ENCODE measurements around the gene DCXR. TPM values are rescaled to one million over a fixed set of nuclear protein-coding genes. Genes with fewer than 3 reads are reported as not detected.

Gene DCXR
- total RNA-seq, 4 donors from 2014 or later, result 49.4 to 117 (median 71.3) TPM

DNA sequence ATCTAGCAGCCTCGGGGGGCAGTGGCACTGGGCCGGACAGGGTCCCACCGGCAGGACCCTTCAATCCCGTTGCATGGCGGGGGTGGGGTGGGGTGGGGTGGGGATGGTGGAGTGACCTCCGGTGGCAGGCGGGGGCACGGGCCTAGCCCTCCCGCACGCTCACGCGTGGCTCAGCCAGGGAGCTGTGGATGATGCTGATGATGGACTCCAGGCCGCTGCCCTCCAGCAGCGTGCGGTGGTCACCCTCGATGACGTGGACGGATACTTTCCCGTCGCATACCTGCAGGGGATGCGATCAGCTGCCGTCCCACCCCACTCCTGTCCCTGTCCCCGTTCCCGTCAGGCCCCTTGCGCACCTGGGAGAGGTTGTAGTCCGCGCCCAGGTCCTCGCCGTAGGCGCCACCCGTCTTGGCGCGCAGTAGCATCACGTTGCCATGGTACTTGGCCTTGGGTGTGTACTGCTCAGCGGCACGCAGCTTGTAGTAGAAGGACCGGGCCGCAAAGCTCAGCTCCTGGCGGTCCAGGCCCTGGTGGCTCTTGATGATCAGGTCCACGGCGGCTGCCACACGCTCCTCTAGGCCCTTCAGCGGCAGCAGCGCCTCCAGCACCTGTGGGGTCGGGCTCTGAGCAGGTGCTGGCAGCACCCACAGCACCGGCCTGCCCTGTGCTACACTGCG, 41.6 kb upstream of the DCXR start:
- intact Hi-C loops (cut with DNase I; ENCODE audit: low total_unique reads) (no loop called here), in situ Hi-C loops (cut with MboI; ENCODE audit: low pct_ligation_motif_present in 1 of 4, low pct_unique_long_range_greater_than_20kb in 1 of 4, low sequenced_read_pairs in 3 of 4) (no loop called here)
- WGBS, 2 donors (ENCODE audit: low coverage in 1 of 2), result 94% methylated on average over 38 of the region's 47 CpGs; no CpG with 5 or more reads in 1 of the 2 donors
- Histone ChIP-seq H3K27ac (no peak overlapping the region), H3K36me3 (peaks cover 0 to 35% (median 16%) of the 10 kb centered on the region in 4 donors), H3K9me3 (no peaks in the 10 kb centered on the region), H3K4me1 (no peaks in the 10 kb centered on the region), H3K27me3 (no peaks in the 10 kb centered on the region), H3K4me3 (no peak overlapping the region)
- TF ChIP-seq POLR2AphosphoS5 (IDR thresholded peaks at IDR 0.05), result no peak
- no peak for TF ChIP-seq EP300 (IDR thresholded peaks at IDR 0.05; ENCODE audit: low read depth)
- TF ChIP-seq, protein P1, sequence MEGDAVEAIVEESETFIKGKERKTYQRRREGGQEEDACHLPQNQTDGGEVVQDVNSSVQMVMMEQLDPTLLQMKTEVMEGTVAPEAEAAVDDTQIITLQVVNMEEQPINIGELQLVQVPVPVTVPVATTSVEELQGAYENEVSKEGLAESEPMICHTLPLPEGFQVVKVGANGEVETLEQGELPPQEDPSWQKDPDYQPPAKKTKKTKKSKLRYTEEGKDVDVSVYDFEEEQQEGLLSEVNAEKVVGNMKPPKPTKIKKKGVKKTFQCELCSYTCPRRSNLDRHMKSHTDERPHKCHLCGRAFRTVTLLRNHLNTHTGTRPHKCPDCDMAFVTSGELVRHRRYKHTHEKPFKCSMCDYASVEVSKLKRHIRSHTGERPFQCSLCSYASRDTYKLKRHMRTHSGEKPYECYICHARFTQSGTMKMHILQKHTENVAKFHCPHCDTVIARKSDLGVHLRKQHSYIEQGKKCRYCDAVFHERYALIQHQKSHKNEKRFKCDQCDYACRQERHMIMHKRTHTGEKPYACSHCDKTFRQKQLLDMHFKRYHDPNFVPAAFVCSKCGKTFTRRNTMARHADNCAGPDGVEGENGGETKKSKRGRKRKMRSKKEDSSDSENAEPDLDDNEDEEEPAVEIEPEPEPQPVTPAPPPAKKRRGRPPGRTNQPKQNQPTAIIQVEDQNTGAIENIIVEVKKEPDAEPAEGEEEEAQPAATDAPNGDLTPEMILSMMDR (IDR thresholded peaks at IDR 0.05), result no peak
- no peak for TF ChIP-seq POLR2A (IDR thresholded peaks at IDR 0.05)
- no peak for DNase-seq

DNA sequence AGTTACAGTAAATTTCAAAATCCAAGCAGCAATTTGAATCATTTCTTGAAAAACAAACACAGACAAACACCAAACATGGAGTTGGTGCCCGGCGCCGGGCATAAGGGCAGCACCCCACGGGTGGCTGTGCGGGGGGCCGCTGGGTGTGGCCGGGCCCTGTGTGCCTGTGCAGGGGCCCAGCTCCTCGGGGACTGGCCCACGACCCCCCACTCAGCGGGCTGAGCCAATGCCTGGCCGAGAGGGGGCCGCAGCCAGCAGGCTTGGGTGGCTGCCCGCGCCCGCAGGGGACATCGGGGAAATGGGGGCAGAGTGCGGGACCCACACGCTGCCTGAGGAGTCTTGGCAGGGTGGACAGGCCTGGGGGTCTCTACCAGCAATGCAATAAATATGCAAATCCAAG, 40.9 kb upstream of the DCXR start:
- no peak overlapping the region for H3K27ac ChIP-seq
- H3K27me3 ChIP-seq, result no peaks in the 10 kb centered on the region
- in situ Hi-C loops (cut with MboI; ENCODE audit: low pct_ligation_motif_present in 1 of 4, low pct_unique_long_range_greater_than_20kb in 1 of 4, low sequenced_read_pairs in 3 of 4) (no loop called here), intact Hi-C loops (cut with DNase I; ENCODE audit: low total_unique reads) (no loop called here)
- DNase-seq, result no peak
- 92% methylated on average over 18 of the region's 18 CpGs; no CpG with 5 or more reads in 1 of the 2 donors for WGBS, 2 donors (ENCODE audit: low coverage in 1 of 2)
- peaks cover 0 to under 1% (median 0%) of the 10 kb centered on the region in 4 donors for H3K4me1 ChIP-seq
- H3K4me3 ChIP-seq, result no peak overlapping the region
- H3K36me3 ChIP-seq, result peaks cover 0 to 35% (median 12%) of the 10 kb centered on the region in 4 donors
- TF ChIP-seq POLR2A (IDR thresholded peaks at IDR 0.05) (no peak), EP300 (IDR thresholded peaks at IDR 0.05; ENCODE audit: low read depth) (no peak), POLR2AphosphoS5 (IDR thresholded peaks at IDR 0.05) (no peak)
- TF ChIP-seq, protein P1 (IDR thresholded peaks at IDR 0.05), result no peak
- H3K9me3 ChIP-seq, result no peaks in the 10 kb centered on the region

DNA sequence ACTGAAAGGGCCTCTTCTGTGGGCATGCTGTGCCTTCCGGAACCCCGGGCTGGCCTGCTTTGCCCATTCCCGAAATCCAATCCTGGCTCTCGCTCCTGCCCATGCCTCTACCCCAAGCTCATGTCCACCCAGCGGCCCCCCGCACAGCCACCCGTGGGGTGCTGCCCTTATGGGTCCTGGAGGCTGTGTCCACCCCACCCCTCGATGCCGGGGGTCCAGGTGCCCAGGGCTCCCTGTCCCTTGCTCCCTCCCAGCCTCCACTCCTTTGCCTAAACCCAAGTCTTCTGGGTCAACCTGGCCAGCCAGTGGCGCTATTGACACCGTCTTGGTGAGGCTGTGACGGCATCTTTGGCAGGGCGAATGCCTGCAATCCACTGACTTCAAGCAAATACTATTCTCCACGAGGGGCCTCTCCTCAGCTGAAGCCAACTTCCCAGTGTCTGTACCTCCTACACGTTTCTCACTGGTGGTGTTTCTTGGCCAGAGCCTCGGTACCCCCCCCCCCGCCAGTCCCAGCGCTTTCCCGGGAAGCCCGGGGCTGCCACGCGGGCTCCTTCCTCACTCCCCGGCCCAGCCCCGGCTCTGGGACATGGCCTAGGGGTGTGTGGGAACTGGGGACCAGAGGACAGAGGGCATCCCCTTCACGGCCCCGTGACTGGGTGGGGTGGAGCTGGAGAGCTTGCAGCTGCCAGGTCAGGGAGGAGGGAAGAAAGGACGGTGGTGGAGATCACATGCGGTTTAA, 40.3 kb upstream of the DCXR start:
- H3K36me3 ChIP-seq, result peaks cover 0 to 32% (median 10%) of the 10 kb centered on the region in 4 donors
- in situ Hi-C loops (cut with MboI; ENCODE audit: low pct_ligation_motif_present in 1 of 4, low pct_unique_long_range_greater_than_20kb in 1 of 4, low sequenced_read_pairs in 3 of 4), result no loop called here
- no peak for DNase-seq

More for the DNA sequence above, 40.3 kb upstream of the DCXR start:
- intact Hi-C loops (cut with DNase I; ENCODE audit: low total_unique reads), result no loop called here
- no peaks in the 10 kb centered on the region for H3K27me3 ChIP-seq
- TF ChIP-seq EP300 (IDR thresholded peaks at IDR 0.05; ENCODE audit: low read depth), result no peak
- TF ChIP-seq, protein P1 (IDR thresholded peaks at IDR 0.05), result no peak
- TF ChIP-seq POLR2A (IDR thresholded peaks at IDR 0.05), result no peak
- TF ChIP-seq POLR2AphosphoS5 (IDR thresholded peaks at IDR 0.05), result no peak
- H3K4me3 ChIP-seq, result no peak overlapping the region
- 75% methylated on average over 28 of the region's 28 CpGs; no CpG with 5 or more reads in 1 of the 2 donors for WGBS, 2 donors (ENCODE audit: low coverage in 1 of 2)
- H3K4me1 ChIP-seq, result peaks cover 0 to 6% (median 0%) of the 10 kb centered on the region in 4 donors
- no peak overlapping the region for H3K27ac ChIP-seq
- H3K9me3 ChIP-seq, result no peaks in the 10 kb centered on the region

Measured in transverse colon (tissue), 4 donors.